ENCODE data around the gene RNF157.

- TF ChIP-seq ZBTB21 (tag by site-specific recombination; IDR thresholded peaks at IDR 0.05) (no peak), CTCF (tag by site-specific recombination; IDR thresholded peaks at IDR 0.05) (no peak), ZNF791 (tag by site-specific recombination; IDR thresholded peaks at IDR 0.05) (no peak)
These were observed 6.5 kb downstream of the RNF157 start for GRCh38 chr17:76233588-76234353.

Data from HEK293 (cell line).